PC-9 (cell line): ENCODE data around the gene MACROD2. TPM values are rescaled to one million over a fixed set of nuclear protein-coding genes. Genes with fewer than 3 reads are reported as not detected.

ENCODE experiments used
- BruUV-seq: library from RNA; stranded (reverse); fragments of 400-500 nt; replicated peaks from 2 replicates; lab custom pipeline; 2021; lab: Mats Ljungman, UMichigan
- CTCF ChIA-PET: fragments of 300-600 bp; sonication (Branson Sonifier 250); formaldehyde crosslinking; loops from one replicate; lab custom pipeline; 2022; ENCODE audit warnings: antibody characterized with exemption; lab: Charles Lee
- POLR2A ChIA-PET: fragments of 300-600 bp; sonication (Branson Sonifier 250); formaldehyde crosslinking; loops from one replicate; lab custom pipeline; 2022; ENCODE audit warnings: antibody characterized with exemption; ENCODE audit not compliant: unreplicated experiment; lab: Charles Lee
- DNase-seq, 2 experiments: peaks; one replicate each; pipeline versions ENCODE4 v3.0.0 to v3.0.0-alpha.2; 2015 to 2022; ENCODE audit warnings: mixed read lengths in 1 of 2
- H2AFZ ChIP-seq: fragments of 200-600 bp; sonication (generic); 2 replicates; pipeline ENCODE4 v1.8.1; 2017; ENCODE audit warnings: antibody characterized with exemption
- H3F3A ChIP-seq: fragments of 200-600 bp; sonication (generic); 2 replicates; pipeline ENCODE4 v1.8.1; 2017; ENCODE audit warnings: antibody characterized with exemption, mild to moderate bottlenecking, low read depth; ENCODE audit not compliant: insufficient read depth
- H3K27ac ChIP-seq: fragments of 200-600 bp; sonication (generic); 2 replicates; pipeline ENCODE4 v1.6.1; 2016; ENCODE audit warnings: mixed run types
- H3K27me3 ChIP-seq: fragments of 200-600 bp; sonication (generic); 2 replicates; pipeline ENCODE4 v1.6.1; 2016; ENCODE audit warnings: low read depth, mixed run types; ENCODE audit not compliant: insufficient read depth
- H3K36me3 ChIP-seq: fragments of 200-600 bp; sonication (generic); 2 replicates; pipeline ENCODE4 v1.6.1; 2016; ENCODE audit warnings: low read depth, mixed run types
- H3K4me1 ChIP-seq: fragments of 200-600 bp; sonication (generic); replicated peaks from 2 replicates; pipeline ENCODE4 v1.6.1; 2016; ENCODE audit warnings: mixed run types; ENCODE audit not compliant: insufficient read depth
- H3K4me2 ChIP-seq: fragments of 200-600 bp; sonication (generic); 2 replicates; pipeline ENCODE4 v1.6.1; 2017; ENCODE audit warnings: mixed run types
- H3K4me3 ChIP-seq: fragments of 200-600 bp; sonication (generic); 2 replicates; pipeline ENCODE4 v1.6.1; 2016; ENCODE audit warnings: mixed run types
- H3K79me2 ChIP-seq: fragments of 200-600 bp; sonication (generic); 2 replicates; pipeline ENCODE4 v1.6.1; 2017; ENCODE audit warnings: low read depth, mixed run types
- H3K9me2 ChIP-seq: fragments of 200-600 bp; sonication (generic); 2 replicates; pipeline ENCODE4 v1.8.1; 2017; ENCODE audit warnings: mild to moderate bottlenecking; ENCODE audit not compliant: insufficient read depth
- H3K9me3 ChIP-seq: fragments of 200-600 bp; sonication (generic); 2 replicates; pipeline ENCODE4 v1.8.1; 2016; ENCODE audit warnings: low read depth; ENCODE audit not compliant: insufficient read depth
- H4K20me1 ChIP-seq: fragments of 200-600 bp; sonication (generic); 2 replicates; pipeline ENCODE4 v1.8.1; 2017; ENCODE audit not compliant: insufficient read depth
- CTCF ChIP-seq: fragments of 200-600 bp; sonication (generic); conservative IDR thresholded peaks from 2 replicates; pipeline ENCODE4 v1.6.1; 2017; ENCODE audit warnings: mixed run types, antibody characterized with exemption, mild to moderate bottlenecking, moderate library complexity
- EZH2 ChIP-seq: fragments of 200-600 bp; sonication (generic); IDR thresholded peaks from 2 replicates; pipeline ENCODE4 v1.8.0; 2017; ENCODE audit warnings: antibody characterized with exemption, low read depth
- intact Hi-C: fragments of 100-400 bp; cut with micrococcal nuclease; formaldehyde crosslinking; loops from one replicate; pipeline ENCODE4 v1.10.0; 2022; ENCODE audit not compliant: unreplicated experiment
- total RNA-seq: library from RNA; stranded (reverse); gene quantifications from 2 replicates; pipeline ENCODE4 v1.2.3, GENCODE V29; 2021

The MACROD2 gene
- total RNA-seq, 1 experiment from 2014 or later, result 11.4 TPM

GRCh38 chr20:14667226-14667625 is 671.9 kb downstream of the MACROD2 start:
- no peaks in the 10 kb centered on the region for H3K9me2 ChIP-seq
- intact Hi-C loops, result no loop called here
- TF ChIP-seq CTCF, result no peak
- TF ChIP-seq EZH2, result no peak
- no peaks in the 10 kb centered on the region for H3K4me1 ChIP-seq
- CTCF ChIA-PET, result no interaction called here
- no peaks in the 10 kb centered on the region for H3K36me3 ChIP-seq
- H3K79me2 ChIP-seq, result no peaks in the 10 kb centered on the region
- no peaks in the 10 kb centered on the region for H4K20me1 ChIP-seq
- no peak overlapping the region for H3K4me2 ChIP-seq
- no peaks in the 10 kb centered on the region for H3K27me3 ChIP-seq
- no peaks in the 10 kb centered on the region for H3F3A ChIP-seq
- no peak for DNase-seq
- H2AFZ ChIP-seq, result no peak overlapping the region
- no peak overlapping the region for H3K27ac ChIP-seq
- no peaks in the 10 kb centered on the region for H3K9me3 ChIP-seq
- POLR2A ChIA-PET, result no interaction called here
- no peak overlapping the region for H3K4me3 ChIP-seq
- BruUV-seq, result no TSS peak

- ChIA-PET CTCF (no interaction called here), POLR2A (no interaction called here)
- H3K4me3 ChIP-seq, result no peak overlapping the region
- H3K4me2 ChIP-seq, result no peak overlapping the region
- H2AFZ ChIP-seq, result no peak overlapping the region
- H3K9me2 ChIP-seq, result no peaks in the 10 kb centered on the region
- DNase-seq, result no peak
- no TSS peak for BruUV-seq
- no peaks in the 10 kb centered on the region for H3K27me3 ChIP-seq
- intact Hi-C loops, result no loop called here
- H3K4me1 ChIP-seq, result no peaks in the 10 kb centered on the region
- TF ChIP-seq EZH2, result no peak
- TF ChIP-seq CTCF, result no peak
- H4K20me1 ChIP-seq, result no peaks in the 10 kb centered on the region
- no peaks in the 10 kb centered on the region for H3K79me2 ChIP-seq
- no peaks in the 10 kb centered on the region for H3F3A ChIP-seq
- no peak overlapping the region for H3K27ac ChIP-seq
- H3K9me3 ChIP-seq, result no peaks in the 10 kb centered on the region
- no peaks in the 10 kb centered on the region for H3K36me3 ChIP-seq
Observed at GRCh38 chr20:14672066-14672465, 676.8 kb downstream of the MACROD2 start.

GRCh38 chr20:14673164-14673563 is 677.8 kb downstream of the MACROD2 start:
- H3K4me3 ChIP-seq, result no peak overlapping the region
- no peak overlapping the region for H3K27ac ChIP-seq
- POLR2A ChIA-PET, result no interaction called here
- H3K79me2 ChIP-seq, result no peaks in the 10 kb centered on the region
- H3K36me3 ChIP-seq, result no peaks in the 10 kb centered on the region
- no peaks in the 10 kb centered on the region for H3K9me3 ChIP-seq
- no peaks in the 10 kb centered on the region for H3K9me2 ChIP-seq
- no TSS peak for BruUV-seq
- no peaks in the 10 kb centered on the region for H4K20me1 ChIP-seq
- no peaks in the 10 kb centered on the region for H3K27me3 ChIP-seq
- TF ChIP-seq EZH2 (no peak), CTCF (no peak)
- H3K4me1 ChIP-seq, result no peaks in the 10 kb centered on the region
- no peak overlapping the region for H3K4me2 ChIP-seq
- DNase-seq, result no peak
- H3F3A ChIP-seq, result no peaks in the 10 kb centered on the region
- H2AFZ ChIP-seq, result no peak overlapping the region
- intact Hi-C loops, result no loop called here
- CTCF ChIA-PET, result no interaction called here
